CD4-positive, alpha-beta T cell treated with Interleukin-17A for 1 hour (primary cell): ENCODE measurements around the gene NFIA.

Experiments used
- DNase-seq: peaks from one replicate; pipeline ENCODE4 v3.0.0-alpha.2; 2020

The NFIA gene

GRCh38 chr1:61132645-61133334 is 50.4 kb downstream of the NFIA start:
- no peak for DNase-seq

GRCh38 chr1:61133335-61134019 is 51.1 kb downstream of the NFIA start:
- no peak for DNase-seq

GRCh38 chr1:61135291-61135690 is 52.9 kb downstream of the NFIA start:
- no peak for DNase-seq

- no peak for DNase-seq
Measured at GRCh38 chr1:61138305-61138704, 55.9 kb downstream of the NFIA start.

GRCh38 chr1:61138921-61139774 is 56.8 kb downstream of the NFIA start:
- DNase-seq = no peak

GRCh38 chr1:61139775-61140549 is 57.6 kb downstream of the NFIA start:
- no peak for DNase-seq

- no peak for DNase-seq
Measured at GRCh38 chr1:61140778-61141177, 58.4 kb downstream of the NFIA start.

- no peak for DNase-seq
Measured at GRCh38 chr1:61141288-61142042, 59.1 kb downstream of the NFIA start.

- no peak for DNase-seq
Measured at GRCh38 chr1:61142043-61142440, 59.7 kb downstream of the NFIA start.

- no peak for DNase-seq
Measured at GRCh38 chr1:61142726-61143500, 60.6 kb downstream of the NFIA start.

GRCh38 chr1:61143821-61144424 is 61.6 kb downstream of the NFIA start:
- no peak for DNase-seq

GRCh38 chr1:61149010-61149860 is 66.9 kb downstream of the NFIA start:
- no peak for DNase-seq

GRCh38 chr1:61151565-61151964 is 69.2 kb downstream of the NFIA start:
- no peak for DNase-seq

GRCh38 chr1:61152066-61152465 is 69.7 kb downstream of the NFIA start:
- DNase-seq = no peak

GRCh38 chr1:61152469-61153105 is 70.2 kb downstream of the NFIA start:
- DNase-seq = no peak

- no peak for DNase-seq
Measured at GRCh38 chr1:61156576-61157467, 74.5 kb downstream of the NFIA start.

GRCh38 chr1:61157468-61157987 is 75.2 kb downstream of the NFIA start:
- DNase-seq = no peak

- no peak for DNase-seq
Measured at GRCh38 chr1:61158591-61158990, 76.2 kb downstream of the NFIA start.
